Hindlimb muscle (tissue), 1 donor: Measurements from ENCODE around the gene DPM3. TPM values are rescaled to one million over a fixed set of nuclear protein-coding genes. Genes with fewer than 3 reads are reported as not detected.
"Not testable (repeated sequence)": the region's sequence is repeated elsewhere in the genome, so short reads cannot be mapped to it uniquely, and the experiment has no call there.

Source experiments
- DNase-seq: peaks from one replicate; pipeline ENCODE4 v3.0.0-alpha.2; 2013
- polyA plus RNA-seq: library from polyadenylated mRNA; unstranded; fragments of 120-200 nt; gene quantifications from one replicate; pipeline ENCODE4 v1.2.1, GENCODE V29; 2013; ENCODE audit not compliant: insufficient read length

Gene DPM3
- polyA plus RNA-seq, 1 donor, result 25.1 TPM

DNA sequence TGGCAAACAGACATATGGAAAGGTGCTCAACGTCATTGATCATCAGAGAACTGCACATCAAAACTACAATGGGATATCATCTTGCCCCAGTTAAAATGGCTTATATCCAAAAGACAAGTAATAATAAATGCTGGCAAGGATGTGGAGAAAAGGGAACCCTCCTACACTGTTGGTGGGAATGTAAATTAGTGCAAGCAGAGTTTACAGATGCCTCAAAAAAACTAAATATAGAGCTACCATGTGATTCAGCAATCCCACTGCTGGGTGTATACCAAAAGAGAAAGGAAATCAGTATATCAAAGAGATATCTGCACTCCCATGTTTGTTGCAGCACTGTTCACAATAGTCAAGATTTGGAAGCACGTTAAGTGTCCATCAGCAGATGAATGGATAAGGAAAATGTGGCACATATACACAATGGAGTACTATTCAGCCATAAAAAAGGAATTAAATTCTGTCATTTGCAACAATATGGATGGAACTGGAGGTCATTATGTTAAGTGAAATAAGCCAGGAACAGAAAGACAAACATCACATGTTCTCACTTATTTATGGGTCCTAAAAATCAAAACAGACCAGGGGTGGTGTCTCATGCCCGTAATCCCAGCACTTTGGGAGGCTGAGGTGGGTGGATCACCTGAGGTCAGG, 15.8 kb upstream of the DPM3 start:
- DNase-seq, result not testable (repeated sequence)

DNA sequence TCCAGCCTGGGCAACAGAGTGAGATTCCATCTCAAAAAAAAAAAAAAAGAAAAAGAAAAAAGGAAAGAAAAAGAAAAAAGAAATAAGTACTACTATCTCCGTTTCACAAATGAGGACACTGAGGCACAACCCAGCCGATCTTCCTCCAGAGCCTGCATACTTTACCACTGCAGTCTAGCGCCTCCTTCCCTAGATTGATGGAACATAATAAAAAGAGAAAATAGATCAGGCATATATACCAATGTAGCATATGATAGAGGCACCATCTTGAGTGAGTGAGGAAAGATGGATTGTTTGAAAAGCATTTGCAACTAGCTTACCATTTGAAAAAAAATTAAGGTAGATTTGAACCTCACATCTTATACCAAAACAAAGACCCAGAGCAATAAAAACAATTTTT, 5.2 kb upstream of the DPM3 start:
- no peak for DNase-seq

GRCh38 chr1:155141749-155142148, 1.4 kb upstream of the DPM3 start:
- DNase-seq, result no peak

- no peak for DNase-seq
These were observed 261 bp upstream of the DPM3 start for GRCh38 chr1:155140630-155140953.

DNA sequence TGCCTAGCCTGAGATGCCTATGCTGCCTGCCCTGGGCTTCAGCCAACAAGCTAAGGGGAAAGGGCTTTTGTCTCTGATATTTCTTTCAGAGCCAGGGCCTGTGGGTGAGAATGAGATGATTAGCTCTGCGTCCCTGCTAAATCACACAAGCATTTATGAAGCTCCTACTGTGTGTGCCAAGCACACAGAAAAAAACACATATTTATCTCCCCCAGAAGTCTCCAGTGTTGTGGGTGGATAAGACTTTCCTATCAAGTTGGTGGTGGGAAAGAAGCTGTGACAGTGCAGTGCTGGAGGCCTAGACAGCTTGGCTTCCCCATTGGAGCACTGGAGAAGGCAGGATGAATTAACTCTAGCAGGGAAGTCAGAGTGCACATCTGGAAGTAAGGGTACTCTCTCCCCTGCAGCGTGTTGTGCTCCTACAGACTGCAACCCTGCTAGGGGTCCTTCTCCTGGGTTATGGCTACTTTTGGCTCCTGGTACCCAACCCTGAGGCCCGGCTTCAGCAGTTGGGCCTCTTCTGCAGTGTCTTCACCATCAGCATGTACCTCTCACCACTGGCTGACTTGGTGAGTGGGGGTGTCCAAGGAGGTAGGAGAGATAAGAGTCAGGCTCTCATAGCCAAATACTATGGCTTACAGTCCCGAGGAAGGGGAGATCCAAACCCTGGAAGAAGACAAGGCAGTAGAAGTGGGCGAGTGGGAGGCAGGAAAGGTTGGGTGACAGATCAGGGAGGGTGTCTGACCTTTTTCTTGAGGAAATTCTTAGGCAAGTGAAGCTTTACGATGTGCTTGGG, 3.0 kb downstream of the DPM3 start:
- DNase-seq, result no peak

GRCh38 chr1:155136748-155137147, 3.6 kb downstream of the DPM3 start:
- no peak for DNase-seq

DNA sequence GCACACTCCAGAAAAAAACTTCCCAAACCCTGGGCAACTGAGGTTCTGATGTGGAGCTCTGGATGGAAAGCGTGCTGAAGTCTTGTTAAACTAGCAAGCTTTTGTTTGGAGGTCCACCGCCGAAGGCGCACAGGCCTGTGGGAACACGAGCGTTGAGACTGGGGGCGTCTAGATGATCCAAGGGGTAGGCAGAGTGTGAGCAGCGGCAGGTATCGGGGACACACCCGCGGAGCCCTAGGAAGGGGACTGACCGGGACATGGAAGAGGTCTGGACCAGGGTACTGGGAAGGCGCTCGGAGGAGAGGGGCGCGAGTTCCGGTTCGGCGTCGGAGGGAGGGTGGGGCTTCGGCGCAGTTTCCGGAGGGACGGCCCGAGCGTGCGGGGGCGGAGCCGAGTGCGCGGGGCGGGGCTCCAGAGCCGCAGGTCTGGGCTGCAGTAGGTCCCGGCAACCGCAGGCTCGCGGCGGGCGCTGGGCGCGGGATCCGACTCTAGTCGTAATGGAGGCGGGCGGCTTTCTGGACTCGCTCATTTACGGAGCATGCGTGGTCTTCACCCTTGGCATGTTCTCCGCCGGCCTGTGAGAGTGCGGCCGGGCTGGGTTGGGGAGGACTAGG, 4.8 kb downstream of the DPM3 start, which contains the start of gene SLC50A1:
Gene SLC50A1, plus strand, starts transcription at position 438 of the 614 bp plus-strand sequence. Its CDS starts 60 bp downstream, at position 498.
- peak; percentile 96 for DNase-seq

DNA sequence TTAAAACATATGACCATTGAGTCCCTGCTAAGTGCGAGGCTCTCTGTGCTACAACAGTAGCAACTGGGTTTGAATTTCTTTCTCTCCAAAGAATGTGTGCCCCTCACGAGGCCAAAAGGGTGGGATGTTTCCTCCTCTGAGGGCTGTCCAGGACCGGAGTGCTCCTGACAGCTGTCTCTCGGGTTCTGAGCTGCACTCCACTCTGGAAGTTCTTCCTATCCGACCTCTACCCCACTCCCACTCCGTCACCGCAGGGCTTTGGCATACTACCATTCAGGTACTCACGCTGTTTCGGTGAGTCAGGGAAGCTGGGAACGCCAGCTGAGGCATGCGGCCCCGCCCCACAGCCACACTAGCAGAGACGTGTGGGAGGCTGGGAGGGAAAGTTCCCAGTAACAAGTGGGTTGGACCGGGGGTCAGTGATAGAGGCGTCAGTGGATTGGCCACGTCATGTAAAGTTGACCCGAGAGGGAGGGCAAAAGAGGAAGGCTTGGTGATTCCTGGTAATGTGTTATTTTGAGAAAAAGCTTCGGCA, 5.4 kb downstream of the DPM3 start:
- peak; percentile 84 for DNase-seq

- no peak for DNase-seq
These were observed 6.0 kb downstream of the DPM3 start for GRCh38 chr1:155134322-155134721.

DNA sequence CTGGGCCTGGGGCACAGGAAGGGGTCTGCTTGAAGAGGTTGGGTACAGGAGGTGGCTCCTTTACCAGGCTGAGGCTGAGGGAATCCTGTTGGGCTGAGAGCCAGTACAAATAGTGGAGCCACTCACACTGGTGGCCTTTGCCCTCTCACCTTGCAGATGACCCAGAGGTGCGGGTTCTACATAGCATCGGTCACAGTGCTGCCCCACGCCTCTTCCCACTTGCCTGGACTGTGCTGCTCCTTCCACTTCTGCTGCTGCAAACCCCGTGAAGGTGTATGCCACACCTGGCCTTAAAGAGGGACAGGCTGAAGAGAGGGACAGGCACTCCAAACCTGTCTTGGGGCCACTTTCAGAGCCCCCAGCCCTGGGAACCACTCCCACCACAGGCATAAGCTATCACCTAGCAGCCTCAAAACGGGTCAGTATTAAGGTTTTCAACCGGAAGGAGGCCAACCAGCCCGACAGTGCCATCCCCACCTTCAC, 6.5 kb downstream of the DPM3 start:
- DNase-seq, result no peak

DNA sequence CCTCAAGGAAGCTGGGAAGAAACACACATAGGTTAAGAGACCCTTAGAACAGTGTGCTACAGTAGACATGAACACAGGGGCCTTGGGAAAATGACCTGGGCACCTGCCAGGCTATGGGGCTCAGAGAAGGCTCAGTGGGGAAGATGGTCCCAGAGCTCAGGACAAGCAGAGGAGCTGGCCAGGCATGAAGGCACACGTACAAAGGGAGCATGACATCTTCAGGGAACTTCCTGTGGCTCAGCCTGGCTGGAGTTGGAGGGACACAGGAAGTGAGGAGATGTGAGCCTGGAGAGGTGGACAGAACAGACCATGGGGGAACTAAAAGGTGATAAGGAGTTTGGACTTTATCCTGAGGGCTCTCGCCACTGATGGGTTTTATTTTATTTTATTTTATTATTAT, 8.5 kb downstream of the DPM3 start:
- DNase-seq, result no peak

- DNase-seq, result no peak
These were observed 9.0 kb downstream of the DPM3 start for GRCh38 chr1:155131285-155131684.

DNA sequence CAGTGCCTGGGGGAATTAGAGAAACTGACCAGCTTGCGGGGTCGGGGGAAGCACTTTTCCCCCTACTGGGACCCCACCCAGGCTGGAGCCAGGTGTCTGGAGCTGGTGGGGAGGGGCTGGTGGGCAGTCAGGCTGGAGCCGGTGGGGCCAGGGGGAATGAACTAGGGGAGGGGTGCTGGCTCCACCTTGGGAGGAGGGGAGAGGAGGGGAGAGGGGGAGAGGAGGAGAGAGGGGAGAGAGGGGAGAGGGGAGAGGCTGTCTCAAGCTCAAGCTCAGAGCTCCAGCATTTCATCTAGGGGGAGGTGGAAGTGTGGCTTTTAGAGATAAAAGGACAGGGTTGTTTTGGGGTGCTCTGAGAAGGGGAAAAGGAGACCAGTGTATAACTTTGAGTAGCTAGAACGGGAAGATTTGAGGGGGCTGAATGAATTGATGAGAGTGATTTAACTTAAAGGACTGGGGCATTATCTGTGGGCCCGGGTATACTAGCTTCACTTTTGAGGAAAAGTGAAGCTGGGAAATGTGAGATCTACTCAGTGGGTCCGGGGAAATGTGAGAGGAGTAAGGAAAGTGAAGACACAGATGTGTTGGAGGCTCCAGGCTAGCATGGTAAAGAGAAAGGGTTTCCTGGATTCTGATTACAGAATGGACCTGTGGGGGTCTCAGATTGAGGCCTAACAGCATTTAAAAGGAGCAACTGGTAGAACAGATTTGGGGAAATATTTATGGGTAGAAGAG, 9.9 kb downstream of the DPM3 start:
- DNase-seq, result no peak

DNA sequence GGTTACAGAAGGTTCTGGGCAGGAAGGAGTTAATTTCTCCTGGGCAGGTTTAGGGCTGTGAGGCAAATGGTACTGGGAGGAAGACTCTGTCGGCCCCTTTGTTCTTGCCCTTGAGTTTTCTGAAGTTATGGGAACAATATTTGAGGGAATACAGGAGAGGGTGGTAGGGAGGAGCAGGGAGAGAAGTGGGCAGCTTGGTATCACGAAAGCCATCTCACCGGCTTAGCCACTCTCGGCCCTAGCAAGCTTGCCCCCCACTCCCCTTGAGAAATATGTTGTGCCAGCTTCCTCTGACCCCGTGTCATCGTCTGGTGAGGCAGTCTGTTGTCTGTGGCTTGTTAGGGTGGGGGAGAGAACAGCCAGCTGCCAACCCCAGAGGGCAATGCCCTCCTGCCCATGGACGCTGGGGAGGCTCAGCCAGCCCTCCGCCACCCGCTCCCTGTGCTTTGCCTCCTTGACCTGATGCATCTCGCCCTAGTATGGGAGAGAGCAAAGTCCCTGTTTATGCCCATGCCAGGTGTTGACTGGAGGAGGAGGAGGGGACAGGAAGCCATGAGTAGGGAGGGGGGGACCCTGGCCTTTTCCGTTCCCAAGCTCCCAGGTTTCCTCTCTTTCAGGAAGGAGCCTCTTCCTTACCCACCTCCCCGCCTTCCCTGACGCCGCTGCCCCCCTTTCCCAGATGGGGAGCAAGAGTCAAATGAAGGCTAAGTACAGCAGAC, 11.4 kb downstream of the DPM3 start:
- no peak for DNase-seq

- DNase-seq, result no peak
These were observed 12.2 kb downstream of the DPM3 start for GRCh38 chr1:155127967-155128754.

DNA sequence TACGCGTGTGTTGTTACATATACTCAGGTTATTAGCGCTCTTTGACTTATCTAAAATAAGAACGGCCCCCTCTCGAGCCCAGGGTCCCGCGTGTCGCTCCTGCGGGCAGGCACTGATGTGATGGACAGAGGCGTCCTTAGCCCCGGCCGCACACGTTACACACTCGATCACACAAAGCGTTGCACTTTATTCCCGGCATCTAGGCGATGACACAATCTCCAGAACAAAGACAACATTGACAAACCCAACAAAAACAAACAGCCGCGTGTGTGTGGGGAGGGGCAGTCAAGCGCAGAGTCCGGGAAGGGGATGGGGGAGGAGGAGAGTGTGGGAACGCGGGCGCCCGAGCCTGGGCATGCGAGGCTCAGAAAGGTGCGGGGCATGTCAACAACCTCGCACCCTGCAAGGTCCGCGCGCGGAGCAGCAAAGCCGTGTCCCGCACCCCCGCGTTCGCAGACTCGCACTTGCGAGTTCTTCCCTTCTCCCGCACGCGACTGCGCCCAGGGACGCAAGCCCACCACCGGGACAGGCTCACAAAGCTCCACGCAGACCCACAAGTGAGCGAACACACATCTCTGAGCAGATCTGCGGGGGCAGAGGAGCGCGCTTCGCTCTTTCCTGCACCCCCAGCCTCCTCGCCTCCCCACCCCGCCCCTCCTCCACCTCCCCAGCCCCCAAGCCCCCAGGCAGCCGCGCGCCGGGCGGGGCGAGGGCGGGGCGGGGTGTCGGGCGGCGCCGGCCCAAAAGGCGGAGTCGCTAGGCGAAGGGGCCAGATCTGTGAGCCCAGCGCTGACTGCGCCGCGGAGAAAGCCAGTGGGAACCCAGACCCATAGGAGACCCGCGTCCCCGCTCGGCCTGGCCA, 13.0 kb downstream of the DPM3 start, which contains the start of gene EFNA1:
Gene EFNA1, plus strand, starts transcription at position 772 of the 862 bp plus-strand sequence. CDS start 102 bp downstream, outside the sequence.
- DNase-seq, result no peak

GRCh38 chr1:155126556-155127104, 13.7 kb downstream of the DPM3 start:
- no peak for DNase-seq

DNA sequence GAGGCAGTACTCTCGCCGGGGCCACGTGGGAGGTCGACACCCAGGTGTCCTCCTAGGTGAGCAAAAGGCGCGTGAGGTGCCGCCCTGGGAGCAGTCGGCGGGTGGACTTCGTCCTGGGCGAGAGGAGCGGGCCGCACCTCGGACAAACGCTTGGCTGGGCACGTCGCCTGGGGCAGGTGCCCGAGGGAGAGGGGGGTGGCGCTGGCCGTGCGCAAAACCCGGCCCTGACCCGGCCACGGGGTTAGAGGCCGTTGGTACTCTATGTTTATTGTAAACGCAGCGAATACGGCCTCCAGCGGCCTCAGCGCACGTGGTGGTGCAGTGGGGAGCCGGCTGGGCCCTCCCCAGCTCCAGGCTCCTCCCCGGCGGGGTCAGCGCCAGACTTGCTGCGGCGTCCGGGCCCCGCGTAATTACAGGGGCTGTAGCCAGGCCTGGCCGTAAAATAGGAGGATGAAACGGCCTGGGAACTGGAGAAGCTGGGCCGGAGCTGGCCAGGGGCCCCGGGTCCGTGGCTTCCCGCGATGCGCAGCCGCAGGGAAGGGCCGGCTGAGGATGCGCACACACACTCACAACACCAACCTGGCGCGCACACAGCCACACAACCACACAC, 14.3 kb downstream of the DPM3 start:
- DNase-seq, result peak; percentile 53

GRCh38 chr1:155125511-155125945, 14.8 kb downstream of the DPM3 start:
- DNase-seq, result no peak
